HEK293T (cell line): ENCODE measurements around the gene TOPBP1.

Source experiments
- CTCF ChIA-PET: fragments of 350-600 bp; formaldehyde crosslinking; extraction: SDS; loops from one replicate; lab custom pipeline; 2021; ENCODE audit warnings: antibody characterized with exemption, inconsistent platforms; lab: Yijun Ruan, JAX
- POLR2A ChIA-PET: fragments of 350-600 bp; formaldehyde crosslinking; extraction: SDS; loops from one replicate; lab custom pipeline; 2020; ENCODE audit warnings: antibody characterized with exemption, inconsistent platforms; lab: Yijun Ruan, JAX
- DNase-seq: peaks from one replicate; pipeline ENCODE4 v3.0.0; 2012; ENCODE audit warnings: mixed read lengths; ENCODE audit errors: extremely low spot score
- ARNT ChIP-seq: fragments of 450-650 bp; IDR thresholded peaks from 2 replicates; pipeline ENCODE4 v1.6.1; 2017; ENCODE audit warnings: mild to moderate bottlenecking
- BHLHE40 ChIP-seq: fragments of 450-650 bp; IDR thresholded peaks from 2 replicates; pipeline ENCODE4 v1.6.1; 2016; ENCODE audit warnings: mild to moderate bottlenecking, moderate library complexity, borderline replicate concordance
- CTBP1 ChIP-seq: fragments of 450-650 bp; IDR thresholded peaks from 2 replicates; pipeline ENCODE4 v1.6.1; 2016; ENCODE audit warnings: borderline replicate concordance
- ELF4 ChIP-seq: fragments of 450-650 bp; IDR thresholded peaks from 2 replicates; pipeline ENCODE4 v1.6.1; 2017; ENCODE audit warnings: antibody characterized with exemption
- FOXA1 ChIP-seq: fragments of 450-650 bp; IDR thresholded peaks from 2 replicates; pipeline ENCODE4 v1.6.1; 2016; ENCODE audit warnings: mild to moderate bottlenecking
- FOXK2 ChIP-seq: fragments of 450-650 bp; IDR thresholded peaks from 2 replicates; pipeline ENCODE4 v1.6.1; 2016; ENCODE audit warnings: mild to moderate bottlenecking
- FOXM1 ChIP-seq: fragments of 450-650 bp; IDR thresholded peaks from 2 replicates; pipeline ENCODE4 v1.6.1; 2017; ENCODE audit warnings: mild to moderate bottlenecking, borderline replicate concordance
- HDGF ChIP-seq: fragments of 450-650 bp; IDR thresholded peaks from 2 replicates; pipeline ENCODE4 v1.6.1; 2017; ENCODE audit warnings: antibody characterized with exemption, borderline replicate concordance
- L3MBTL2 ChIP-seq: fragments of 450-650 bp; conservative IDR thresholded peaks from 2 replicates; pipeline ENCODE4 v1.6.1; 2016; ENCODE audit warnings: mild to moderate bottlenecking
- LEF1 ChIP-seq: fragments of 450-650 bp; IDR thresholded peaks from 2 replicates; pipeline ENCODE4 v1.6.1; 2017; ENCODE audit warnings: mild to moderate bottlenecking, borderline replicate concordance
- NFRKB ChIP-seq: fragments of 450-650 bp; IDR thresholded peaks from 2 replicates; pipeline ENCODE4 v1.6.1; 2016; ENCODE audit warnings: mild to moderate bottlenecking, moderate library complexity
- PKNOX1 ChIP-seq: fragments of 450-650 bp; IDR thresholded peaks from 2 replicates; pipeline ENCODE4 v1.6.1; 2016
- SP1 ChIP-seq: fragments of 450-650 bp; IDR thresholded peaks from 2 replicates; pipeline ENCODE4 v1.6.1; 2017
- SUZ12 ChIP-seq: fragments of 450-650 bp; IDR thresholded peaks from 2 replicates; pipeline ENCODE4 v1.6.1; 2016; ENCODE audit warnings: mild to moderate bottlenecking
- TARDBP ChIP-seq: fragments of 450-650 bp; IDR thresholded peaks from 2 replicates; pipeline ENCODE4 v1.6.1; 2016
- ZNF384 ChIP-seq: fragments of 450-650 bp; IDR thresholded peaks from 2 replicates; pipeline ENCODE4 v1.6.1; 2016

TOPBP1 gene

GRCh38 chr3:133701435-133702358 lies 40.0 kb upstream of the TOPBP1 start:
- CTCF ChIA-PET: no interaction called here
- POLR2A ChIA-PET: no interaction called here
- no peak for TF ChIP-seq L3MBTL2
- TF ChIP-seq SP1: no peak
- no peak for TF ChIP-seq PKNOX1
- TF ChIP-seq FOXA1: no peak
- no peak for TF ChIP-seq FOXM1
- no peak for TF ChIP-seq BHLHE40
- TF ChIP-seq CTBP1: no peak
- no peak for TF ChIP-seq ZNF384
- no peak for TF ChIP-seq TARDBP
- no peak for TF ChIP-seq NFRKB
- no peak for TF ChIP-seq ELF4
- no peak for TF ChIP-seq HDGF
- TF ChIP-seq SUZ12: no peak
- TF ChIP-seq FOXK2: no peak
- no peak for TF ChIP-seq ARNT
- TF ChIP-seq LEF1: no peak
- no peak for DNase-seq

GRCh38 chr3:133700351-133700750 lies 38.6 kb upstream of the TOPBP1 start:
- ChIA-PET CTCF (no interaction called here), POLR2A (no interaction called here)
- TF ChIP-seq FOXK2: no peak
- TF ChIP-seq FOXM1: no peak
- no peak for TF ChIP-seq LEF1
- TF ChIP-seq L3MBTL2: no peak
- no peak for TF ChIP-seq CTBP1
- no peak for TF ChIP-seq HDGF
- no peak for TF ChIP-seq FOXA1
- no peak for TF ChIP-seq ZNF384
- TF ChIP-seq SP1: no peak
- TF ChIP-seq SUZ12: no peak
- TF ChIP-seq BHLHE40: no peak
- no peak for DNase-seq

- no peak for TF ChIP-seq LEF1
- no peak for TF ChIP-seq SP1
- no peak for TF ChIP-seq NFRKB
- no peak for TF ChIP-seq FOXK2
- TF ChIP-seq HDGF: no peak
- CTCF ChIA-PET: no interaction called here
- POLR2A ChIA-PET: no interaction called here
- DNase-seq: no peak
Observed at GRCh38 chr3:133699903-133700302, 38.2 kb upstream of the TOPBP1 start.

- ChIA-PET CTCF (no interaction called here), POLR2A (no interaction called here)
- no peak for TF ChIP-seq HDGF
- TF ChIP-seq BHLHE40: no peak
- no peak for TF ChIP-seq ELF4
- no peak for TF ChIP-seq NFRKB
- no peak for TF ChIP-seq CTBP1
- TF ChIP-seq FOXA1: no peak
- TF ChIP-seq FOXK2: no peak
- no peak for TF ChIP-seq PKNOX1
- TF ChIP-seq TARDBP: no peak
- TF ChIP-seq LEF1: no peak
- DNase-seq: no peak
Observed at GRCh38 chr3:133699467-133699866, 37.7 kb upstream of the TOPBP1 start.

- no peak for DNase-seq
- ChIA-PET CTCF (no interaction called here), POLR2A (no interaction called here)
- TF ChIP-seq FOXM1 (no peak), PKNOX1 (no peak), HDGF (no peak), SUZ12 (no peak), NFRKB (no peak), FOXK2 (no peak), FOXA1 (no peak), L3MBTL2 (no peak), ARNT (no peak), BHLHE40 (no peak), TARDBP (no peak), ELF4 (no peak), LEF1 (no peak), ZNF384 (no peak), SP1 (no peak), CTBP1 (no peak)
Observed at GRCh38 chr3:133697960-133698359, 36.2 kb upstream of the TOPBP1 start.
